Measurements from ENCODE around the gene C8A. TPM values are rescaled to one million over a fixed set of nuclear protein-coding genes. Genes with fewer than 3 reads are reported as not detected.

The C8A gene
- total and polyA plus RNA-seq, 12 donors = 0.09 TPM; not detected in 11

- Histone ChIP-seq H3K4me3 (no peak overlapping the region), H3K9me3 (peaks cover 0 to 5% (median 0%) of the 10 kb centered on the region in 11 donors), H3K4me1 (no peaks in the 10 kb centered on the region), H3K36me3 (no peaks in the 10 kb centered on the region), H3K27me3 (peaks cover 0 to 11% (median 0%) of the 10 kb centered on the region in 7 donors), H3K27ac (no peak overlapping the region)
- whole genome bisulfite sequencing, 2 donors = 88 to 91% methylated on average over 5 of the region's 5 CpGs
- ATAC-seq = no peak
- intact Hi-C loops (cut with DNase I) = no loop called here
- TF ChIP-seq CTCF (IDR thresholded peaks at IDR 0.05) = no peak
- DNase-seq = no peak
These were observed 12.9 kb downstream of the C8A start for GRCh38 chr1:56867491-56867890.

- Histone ChIP-seq H3K27ac (no peak overlapping the region), H3K36me3 (no peaks in the 10 kb centered on the region), H3K9me3 (peaks cover 0 to 5% (median 0%) of the 10 kb centered on the region in 11 donors), H3K27me3 (peaks cover 0 to 11% (median 0%) of the 10 kb centered on the region in 7 donors), H3K4me1 (peaks cover 0 to 8% (median 0%) of the 10 kb centered on the region in 9 donors), H3K4me3 (no peak overlapping the region)
- no peak for TF ChIP-seq CTCF (IDR thresholded peaks at IDR 0.05)
- intact Hi-C loops (cut with DNase I) = no loop called here
- 58 to 73% methylated on average over 2 of the region's 2 CpGs for WGBS, 2 donors
- DNase-seq (no peak), ATAC-seq (no peak)
These were observed 14.2 kb downstream of the C8A start for GRCh38 chr1:56868761-56869160.

GRCh38 chr1:56872597-56872996, 18.0 kb downstream of the C8A start:
- DNase-seq (no peak), ATAC-seq (no peak)
- intact Hi-C loops (cut with DNase I) = no loop called here
- Histone ChIP-seq H3K4me1 (peaks cover 0 to 8% (median 0%) of the 10 kb centered on the region in 9 donors), H3K27me3 (peaks cover 0 to 11% (median 0%) of the 10 kb centered on the region in 7 donors), H3K4me3 (no peak overlapping the region), H3K27ac (no peak overlapping the region), H3K36me3 (no peaks in the 10 kb centered on the region), H3K9me3 (no peaks in the 10 kb centered on the region)
- TF ChIP-seq CTCF (IDR thresholded peaks at IDR 0.05) = no peak

GRCh38 chr1:56873213-56873612, 18.6 kb downstream of the C8A start:
- DNase-seq (no peak), ATAC-seq (no peak)
- intact Hi-C loops (cut with DNase I) = no loop called here
- no peaks in the 10 kb centered on the region for H3K9me3 ChIP-seq
- no peak overlapping the region for H3K27ac ChIP-seq
- H3K27me3 ChIP-seq = peaks cover 0 to 11% (median 0%) of the 10 kb centered on the region in 7 donors
- no peak overlapping the region for H3K4me3 ChIP-seq
- peaks cover 0 to 12% (median 0%) of the 10 kb centered on the region in 9 donors for H3K4me1 ChIP-seq
- 86 to 96% methylated on average over 1 of the region's 1 CpG for WGBS, 2 donors
- no peak for TF ChIP-seq CTCF (IDR thresholded peaks at IDR 0.05)
- no peaks in the 10 kb centered on the region for H3K36me3 ChIP-seq

Measured in heart right ventricle (tissue), 16 donors.